SK-N-SH (cell line): ENCODE results near the gene ADGRB2. TPM values are rescaled to one million over a fixed set of nuclear protein-coding genes. Genes with fewer than 3 reads are reported as not detected.

ENCODE experiments used
- CTCF ChIA-PET: fragments of 300-600, 350-600 bp; formaldehyde crosslinking; extraction: SDS; loops from one replicate; lab custom pipeline; 2021; lab: Yijun Ruan, JAX
- POLR2A ChIA-PET: fragments of 350-600 bp; sonication (Branson Sonifier 250); formaldehyde crosslinking; extraction: SDS; loops from one replicate; lab custom pipeline; 2020; ENCODE audit warnings: antibody characterized with exemption, inconsistent platforms; lab: Yijun Ruan, JAX
- DNase-seq: peaks from one replicate; pipeline ENCODE4 v3.0.0; 2012
- H2AFZ ChIP-seq: fragments of 200-600 bp; sonication (generic); 2 replicates; pipeline ENCODE4 v1.8.1; 2016; ENCODE audit warnings: antibody characterized with exemption, mild to moderate bottlenecking, low read depth
- H3F3A ChIP-seq: fragments of 200-600 bp; sonication (generic); replicated peaks from 2 replicates; pipeline ENCODE3; 2016; ENCODE audit warnings: antibody characterized with exemption, mild to moderate bottlenecking; ENCODE audit not compliant: insufficient read depth
- H3K27ac ChIP-seq, 2 experiments: fragments of 200-500 bp in 1 of 2; fragments of 200-600 bp in 1 of 2; sonication (Bioruptor generic) in 1 of 2; sonication (generic), shearing (Covaris generic) in 1 of 2; 2 replicates each; pipeline versions ENCODE4 v1.5.1 to v1.6.1; 2014 to 2016; ENCODE audit warnings: low read depth in 2 of 2, inconsistent platforms in 1 of 2, low read length in 1 of 2, mild to moderate bottlenecking in 1 of 2, mixed read lengths in 1 of 2
- H3K27me3 ChIP-seq: fragments of 200-600 bp; sonication (generic), shearing (Covaris generic); 2 replicates; pipeline ENCODE4 v1.6.1; 2016; ENCODE audit warnings: mixed run types; ENCODE audit not compliant: insufficient read depth
- H3K36me3 ChIP-seq, 2 experiments: fragments of 200-500 bp in 1 of 2; fragments of 200-600 bp in 1 of 2; sonication (Bioruptor generic) in 1 of 2; sonication (generic) in 1 of 2; replicated peaks in 1 of 2; 2 replicates each; pipeline versions ENCODE3 to v1.5.1; 2014 to 2016; ENCODE audit warnings: low read length in 1 of 2, mild to moderate bottlenecking in 1 of 2; ENCODE audit not compliant: insufficient read depth in 2 of 2, control insufficient read depth in 1 of 2
- H3K4me1 ChIP-seq, 2 experiments: fragments of 200-500 bp in 1 of 2; fragments of 200-600 bp in 1 of 2; sonication (Bioruptor generic) in 1 of 2; sonication (generic), shearing (Covaris generic) in 1 of 2; 2 replicates each; pipeline versions ENCODE4 v1.5.1 to v1.6.1; 2014 to 2016; ENCODE audit warnings: low read depth in 1 of 2, low read length in 1 of 2, mixed run types in 1 of 2; ENCODE audit not compliant: insufficient read depth in 2 of 2, control insufficient read depth in 1 of 2
- H3K4me2 ChIP-seq: fragments of 200-600 bp; sonication (generic), shearing (Covaris generic); 2 replicates; pipeline ENCODE4 v1.6.1; 2017; ENCODE audit warnings: mixed run types
- H3K4me3 ChIP-seq, 2 experiments: fragments of 200-500 bp in 1 of 2; fragments of 200-600 bp in 1 of 2; sonication (Bioruptor generic) in 1 of 2; sonication (generic), shearing (Covaris generic) in 1 of 2; 2 replicates each; pipeline versions ENCODE4 v1.5.1 to v1.8.1; 2014 to 2016; ENCODE audit warnings: low read depth in 2 of 2, inconsistent platforms in 1 of 2, low read length in 1 of 2, mild to moderate bottlenecking in 1 of 2, mixed read lengths in 1 of 2, moderate library complexity in 1 of 2
- H3K79me2 ChIP-seq: fragments of 200-600 bp; sonication (generic); 2 replicates; pipeline ENCODE4 v1.8.1; 2017; ENCODE audit warnings: mild to moderate bottlenecking; ENCODE audit not compliant: insufficient read depth
- H3K9ac ChIP-seq: fragments of 200-600 bp; sonication (generic); 2 replicates; pipeline ENCODE4 v1.6.1; 2017; ENCODE audit warnings: mixed run types
- H3K9me2 ChIP-seq: fragments of 200-600 bp; sonication (generic); 2 replicates; pipeline ENCODE4 v1.6.1; 2017; ENCODE audit warnings: mixed run types
- H3K9me3 ChIP-seq: fragments of 200-600 bp; sonication (generic); 2 replicates; pipeline ENCODE4 v1.6.1; 2017; ENCODE audit warnings: mixed run types, mild to moderate bottlenecking, moderate library complexity
- H4K20me1 ChIP-seq: fragments of 200-600 bp; sonication (generic); 2 replicates; pipeline ENCODE4 v1.6.1; 2017; ENCODE audit warnings: mild to moderate bottlenecking, mixed run types; ENCODE audit not compliant: insufficient read depth
- EP300 ChIP-seq, 2 experiments: IDR thresholded peaks; 2 replicates each; pipeline versions ENCODE4 v1.4.0 to v1.6.1; 2012; ENCODE audit warnings: borderline replicate concordance in 1 of 2, low read depth in 1 of 2, low read length in 1 of 2
- FOSL2 ChIP-seq: IDR thresholded peaks from 2 replicates; pipeline ENCODE4 v1.4.0; 2012; ENCODE audit warnings: low read depth, mild to moderate bottlenecking, moderate library complexity, borderline replicate concordance
- FOXJ3 ChIP-seq: sonication (generic); formaldehyde crosslinking; IDR thresholded peaks from 2 replicates; pipeline ENCODE4 v1.5.1; 2020; ENCODE audit warnings: mild to moderate bottlenecking, missing genetic modification reagents
- GABPA ChIP-seq: IDR thresholded peaks from 2 replicates; pipeline ENCODE4 v1.4.0; 2012; ENCODE audit warnings: low read depth, mild to moderate bottlenecking
- GATA2 ChIP-seq: sonication (generic); formaldehyde crosslinking; IDR thresholded peaks from 2 replicates; pipeline ENCODE4 v1.5.0; 2020; ENCODE audit warnings: mild to moderate bottlenecking, missing genetic modification reagents
- MAX ChIP-seq: IDR thresholded peaks from 2 replicates; pipeline ENCODE4 v1.4.0; 2012; ENCODE audit warnings: low read depth
- NFIC ChIP-seq: IDR thresholded peaks from 2 replicates; pipeline ENCODE4 v1.4.0; 2012; ENCODE audit warnings: borderline replicate concordance
- NRF1 ChIP-seq: IDR thresholded peaks from 2 replicates; pipeline ENCODE4 v1.6.1; 2012; ENCODE audit warnings: low read depth, mild to moderate bottlenecking, low read length
- PBX3 ChIP-seq: IDR thresholded peaks from 2 replicates; pipeline ENCODE4; 2012
- POLR2AphosphoS5 ChIP-seq: IDR thresholded peaks from 2 replicates; pipeline ENCODE4 v1.6.1; 2012; ENCODE audit warnings: low read depth, low read length
- REST ChIP-seq: IDR thresholded peaks from 2 replicates; pipeline ENCODE4 v1.6.1; 2012; ENCODE audit warnings: mild to moderate bottlenecking, low read depth, low read length, moderate library complexity
- SIN3A ChIP-seq: IDR thresholded peaks from 2 replicates; pipeline ENCODE4 v1.6.1; 2012; ENCODE audit warnings: low read depth, mild to moderate bottlenecking, low read length, moderate library complexity, borderline replicate concordance
- TAF1 ChIP-seq: IDR thresholded peaks from 2 replicates; pipeline ENCODE4 v1.6.1; 2012; ENCODE audit warnings: low read depth, mild to moderate bottlenecking, low read length, moderate library complexity, borderline replicate concordance
- TCF12 ChIP-seq: IDR thresholded peaks from 2 replicates; pipeline ENCODE4 v1.4.0; 2012
- TEAD4 ChIP-seq: IDR thresholded peaks from 2 replicates; pipeline ENCODE4 v1.4.0; 2012; ENCODE audit warnings: mild to moderate bottlenecking, borderline replicate concordance; ENCODE audit not compliant: insufficient read depth
- WGBS: methylation state at CpG from one replicate; pipeline ENCODE4 v1.1.6; 2017; ENCODE audit warnings: low lambda C conversion rate; 5-methylcytosine and 5-hydroxymethylcytosine counted together
- polyA plus RNA-seq, 3 experiments: library from polyadenylated mRNA; depleted of rRNA; stranded (reverse); fragments of >200 nt; gene quantifications; 2 replicates each; pipeline ENCODE4 v1.2.3, GENCODE V29; 2012

Gene ADGRB2
- polyA plus RNA-seq, 1 of the 3 experiments (the other 2 are of a cell fraction): 13.0 TPM

GRCh38 chr1:31690921-31691320, 73.2 kb downstream of the ADGRB2 start:
- no peak for DNase-seq
- Histone ChIP-seq H3F3A (peaks cover 3% of the 10 kb centered on the region), H3K27me3 (no peaks in the 10 kb centered on the region), H3K4me2 (peak overlapping the region; percentile 76; the same call in 1 of the 2 replicates), H3K9me3 (no peaks in the 10 kb centered on the region), H3K4me1 (peaks cover 18 to 26% of the 10 kb centered on the region in 2 experiments; a peak in 3 of 4 replicates), H3K79me2 (no peaks in the 10 kb centered on the region), H3K9ac (no peak overlapping the region), H3K9me2 (no peaks in the 10 kb centered on the region), H3K27ac (peak overlapping the region in 1 of 2 experiments; percentile 85; a peak in 2 of 4 replicates), H3K36me3 (no peaks in the 10 kb centered on the region), H2AFZ (no peak overlapping the region), H3K4me3 (no peak overlapping the region), H4K20me1 (no peaks in the 10 kb centered on the region)
- ChIA-PET CTCF (interaction anchor here (0.9 to 1.3 kb wide), 2 partner anchors 14 to 25 kb away, joined by 3 read pairs; no protein-coding TSS in a partner anchor), POLR2A (interaction anchor here (1.2 kb wide), 1 partner anchor 25 kb away, joined by 4 read pairs; no protein-coding TSS in a partner anchor)
- no peak for TF ChIP-seq TCF12
- 70% methylated on average over 7 of the region's 10 CpGs for WGBS

GRCh38 chr1:31689854-31690253, 74.3 kb downstream of the ADGRB2 start:
- Histone ChIP-seq H3K36me3 (no peaks in the 10 kb centered on the region), H3K27ac (peak overlapping the region in 1 of 2 experiments; percentile 85; a peak in 2 of 4 replicates), H3K9ac (peak overlapping the region; percentile 69; the same call in 1 of the 2 replicates), H3K9me2 (no peaks in the 10 kb centered on the region), H3K27me3 (no peaks in the 10 kb centered on the region), H3K4me2 (peak overlapping the region; percentile 76), H3K4me1 (peaks cover 18 to 23% of the 10 kb centered on the region in 2 experiments; a peak in 3 of 4 replicates), H4K20me1 (no peaks in the 10 kb centered on the region), H2AFZ (no peak overlapping the region), H3K79me2 (no peaks in the 10 kb centered on the region), H3F3A (peaks cover 3% of the 10 kb centered on the region), H3K4me3 (no peak overlapping the region), H3K9me3 (no peaks in the 10 kb centered on the region)
- WGBS: 29% methylated on average over 4 of the region's 6 CpGs
- peak; percentile 87; the same call in 1 of the 2 replicates for TF ChIP-seq FOSL2
- TF ChIP-seq TAF1: peak; percentile 51; the same call in 1 of the 2 replicates
- TF ChIP-seq GABPA: no peak
- TF ChIP-seq TCF12: peak; percentile 79; the same call in 1 of the 2 replicates
- TF ChIP-seq POLR2AphosphoS5: peak; percentile 41; the same call in 1 of the 2 replicates
- TF ChIP-seq GATA2 (CRISPR knock-in tag): no peak
- TF ChIP-seq SIN3A: peak; percentile 62; the same call in 1 of the 2 replicates
- TF ChIP-seq TEAD4: peak; percentile 94
- TF ChIP-seq FOXJ3 (CRISPR knock-in tag): no peak
- TF ChIP-seq EP300 (IDR thresholded peaks at IDR 0.05; ENCODE audit: borderline replicate concordance in 1 of 2, low read depth in 1 of 2, low read length in 1 of 2): peak in 1 of 2 experiments; percentile 83; a peak in 1 of 4 replicates
- peak; percentile 74; the same call in 1 of the 2 replicates for TF ChIP-seq NFIC
- TF ChIP-seq MAX: peak; percentile 84
- TF ChIP-seq PBX3: peak; percentile 92
- no peak for TF ChIP-seq NRF1
- peak; percentile 81 for TF ChIP-seq REST
- POLR2A ChIA-PET: no interaction called here
- CTCF ChIA-PET: interaction anchor here (1.0 to 1.3 kb wide), 2 partner anchors 15 to 17 kb away, joined by 3 read pairs; no protein-coding TSS in a partner anchor
- DNase-seq: no peak
